ENCODE data around the gene CTNNBIP1. TPM values are rescaled to one million over a fixed set of nuclear protein-coding genes. Genes with fewer than 3 reads are reported as not detected.

CTNNBIP1 gene
- total and polyA plus RNA-seq, 2 donors (not counting 3 experiments of a cell fraction or from before 2014, with no cell fraction given) = 26.6 to 31.7 TPM

DNA sequence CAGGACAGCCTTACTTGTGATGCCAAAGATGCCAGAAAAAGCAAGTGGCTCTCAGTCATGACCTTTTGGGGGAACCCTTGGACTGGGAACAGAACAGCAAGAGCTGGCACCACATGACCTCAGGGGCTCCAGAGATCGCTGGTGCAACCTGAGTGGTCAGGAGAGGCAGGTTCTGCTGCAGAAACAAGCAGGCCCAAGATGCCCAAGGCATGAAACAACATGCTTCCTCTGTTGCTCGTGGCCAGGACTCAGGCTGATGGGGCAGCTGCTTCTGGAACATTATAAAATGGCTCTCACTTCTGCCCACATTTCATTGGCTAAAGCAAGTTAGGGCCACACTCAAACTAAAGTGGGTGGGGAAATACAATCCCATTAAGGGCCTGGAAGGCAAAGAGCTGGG lies 68.6 kb downstream of the CTNNBIP1 start:
- Histone ChIP-seq H3K9ac (replicated peaks; ENCODE audit: extremely low read depth, insufficient read depth, low read length) (no peak overlapping the region), H3K9me3 (replicated peaks; ENCODE audit: control insufficient read depth, insufficient read depth, low read length) (no peaks in the 10 kb centered on the region), H3K4me1 (ENCODE audit: control insufficient read depth, extremely low read depth, insufficient read depth, low read length) (no peaks in the 10 kb centered on the region), H3K4me3 (replicated peaks in 1 of 3; ENCODE audit: insufficient read depth in 1 of 3, low read depth in 1 of 3, low read length in 3 of 3) (no peak overlapping the region), H3K79me2 (ENCODE audit: control insufficient read depth, insufficient read depth, low read length) (no peaks in the 10 kb centered on the region), H3K27ac (ENCODE audit: insufficient read depth, low read depth, low read length) (no peak overlapping the region), H4K20me1 (replicated peaks; ENCODE audit: control insufficient read depth, extremely low read depth, insufficient read depth, low read length) (no peaks in the 10 kb centered on the region), H3K4me2 (ENCODE audit: insufficient read depth, low read length) (no peak overlapping the region), H2AFZ (ENCODE audit: low read depth, low read length) (no peak overlapping the region), H3K27me3 (ENCODE audit: control insufficient read depth in 2 of 2, insufficient read depth in 2 of 2, low read length in 2 of 2) (no peaks in the 10 kb centered on the region), H3K9me1 (replicated peaks; ENCODE audit: control insufficient read depth, extremely low read depth, insufficient read depth, low read length) (no peaks in the 10 kb centered on the region), H3K36me3 (ENCODE audit: control insufficient read depth in 2 of 2, extremely low read depth in 1 of 2, insufficient read depth in 2 of 2, low read length in 2 of 2) (no peaks in the 10 kb centered on the region)
- DNase-seq (ENCODE audit: low read depth, low spot score) = no peak
- CTCF ChIA-PET = interaction anchor here (0.9 to 2.2 kb wide), 5 partner anchors 10 to 100 kb away, joined by 3 to 7 read pairs (median 3); no protein-coding TSS in a partner anchor
- dilution Hi-C loops (cut with MboI; ENCODE audit: extremely low pct_ligation_motif_present, low sequenced_read_pairs) (no loop called here), intact Hi-C loops (cut with micrococcal nuclease) (no loop called here)
- POLR2A ChIA-PET = no interaction called here
- TF ChIP-seq GATA2 (IDR thresholded peaks at IDR 0.05; ENCODE audit: insufficient read depth, insufficient read length, low read depth, low read length) = no peak
- no peak for TF ChIP-seq FOS (IDR thresholded peaks at IDR 0.05; ENCODE audit: borderline replicate concordance, insufficient read depth, low read length)
- no peak for TF ChIP-seq EZH2 (IDR thresholded peaks at IDR 0.05; ENCODE audit: borderline replicate concordance, low read depth, low read length, severe bottlenecking)
- TF ChIP-seq JUN (IDR thresholded peaks at IDR 0.05; ENCODE audit: borderline replicate concordance, insufficient read depth, insufficient read length, low read depth) = no peak
- no peak for TF ChIP-seq POLR2AphosphoS5 (IDR thresholded peaks at IDR 0.05; ENCODE audit: insufficient read depth, low read depth, low read length)
- TF ChIP-seq, protein P1, sequence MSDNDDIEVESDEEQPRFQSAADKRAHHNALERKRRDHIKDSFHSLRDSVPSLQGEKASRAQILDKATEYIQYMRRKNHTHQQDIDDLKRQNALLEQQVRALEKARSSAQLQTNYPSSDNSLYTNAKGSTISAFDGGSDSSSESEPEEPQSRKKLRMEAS (IDR thresholded peaks at IDR 0.05; ENCODE audit: insufficient read depth, insufficient read length) = no peak
- TF ChIP-seq MYC (IDR thresholded peaks at IDR 0.05; ENCODE audit: low read depth, low read length) = no peak
- no peak for TF ChIP-seq POLR2A (IDR thresholded peaks at IDR 0.05; ENCODE audit: low read depth, low read length)
- TF ChIP-seq, protein P2, sequence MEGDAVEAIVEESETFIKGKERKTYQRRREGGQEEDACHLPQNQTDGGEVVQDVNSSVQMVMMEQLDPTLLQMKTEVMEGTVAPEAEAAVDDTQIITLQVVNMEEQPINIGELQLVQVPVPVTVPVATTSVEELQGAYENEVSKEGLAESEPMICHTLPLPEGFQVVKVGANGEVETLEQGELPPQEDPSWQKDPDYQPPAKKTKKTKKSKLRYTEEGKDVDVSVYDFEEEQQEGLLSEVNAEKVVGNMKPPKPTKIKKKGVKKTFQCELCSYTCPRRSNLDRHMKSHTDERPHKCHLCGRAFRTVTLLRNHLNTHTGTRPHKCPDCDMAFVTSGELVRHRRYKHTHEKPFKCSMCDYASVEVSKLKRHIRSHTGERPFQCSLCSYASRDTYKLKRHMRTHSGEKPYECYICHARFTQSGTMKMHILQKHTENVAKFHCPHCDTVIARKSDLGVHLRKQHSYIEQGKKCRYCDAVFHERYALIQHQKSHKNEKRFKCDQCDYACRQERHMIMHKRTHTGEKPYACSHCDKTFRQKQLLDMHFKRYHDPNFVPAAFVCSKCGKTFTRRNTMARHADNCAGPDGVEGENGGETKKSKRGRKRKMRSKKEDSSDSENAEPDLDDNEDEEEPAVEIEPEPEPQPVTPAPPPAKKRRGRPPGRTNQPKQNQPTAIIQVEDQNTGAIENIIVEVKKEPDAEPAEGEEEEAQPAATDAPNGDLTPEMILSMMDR (IDR thresholded peaks at IDR 0.05; ENCODE audit: extremely low read depth in 1 of 2, insufficient read depth in 1 of 2, low read depth in 1 of 2, low read length in 2 of 2) = no peak
- FAIRE-seq = no peak
- BruUV-seq (replicated peaks) = no TSS peak
